Measurements from ENCODE around the gene EVI2A. TPM values are rescaled to one million over a fixed set of nuclear protein-coding genes. Genes with fewer than 3 reads are reported as not detected.
A peak's percentile ranks its signal among the peaks of the same experiment; 100 is the strongest.

EVI2A gene
- total and polyA plus RNA-seq, 10 of the 15 experiments (the other 5 are each of a cell fraction or from before 2014, with no cell fraction given), result 4.6 to 78.3 (median 25.7) TPM

GRCh38 chr17:31323551-31323950 is 2.1 kb upstream of the EVI2A start:
- Histone ChIP-seq H3K4me1 (ENCODE audit: control insufficient read depth, insufficient read depth, low read length) (peaks cover 4% of the 10 kb centered on the region; the same call in 1 of the 2 replicates), H3K9ac (ENCODE audit: control insufficient read depth, insufficient read depth, low read length) (no peak overlapping the region), H3K4me2 (ENCODE audit: control insufficient read depth, insufficient read depth) (no peak overlapping the region), H2AFZ (ENCODE audit: control insufficient read depth, low read depth, low read length) (no peak overlapping the region), H3K36me3 (ENCODE audit: control insufficient read depth in 2 of 2, insufficient read depth in 2 of 2, low read length in 1 of 2) (peaks cover 2 to 7% of the 10 kb centered on the region in 2 experiments; a peak in 2 of 4 replicates), H3K27ac (ENCODE audit: control insufficient read depth, insufficient read depth) (no peak overlapping the region), H3K4me3 (no peak overlapping the region), H3K27me3 (replicated peaks in 1 of 2; ENCODE audit: control insufficient read depth in 2 of 2, insufficient read depth in 2 of 2, low read length in 1 of 2) (no peaks in the 10 kb centered on the region), H3K79me2 (ENCODE audit: control insufficient read depth, insufficient read depth, low read length) (peaks cover 31% of the 10 kb centered on the region), H3K9me3 (replicated peaks; ENCODE audit: control insufficient read depth, insufficient read depth, low read length) (no peaks in the 10 kb centered on the region), H4K20me1 (ENCODE audit: control insufficient read depth, insufficient read depth) (no peaks in the 10 kb centered on the region)
- ATAC-seq (no peak), DNase-seq (ENCODE audit: low read depth, low spot score) (no peak), FAIRE-seq (no peak)
- ChIA-PET RAD21 (ENCODE audit: unreplicated experiment) (interaction anchor here (0.9 kb wide), 1 partner anchor 103 kb away, joined by 3 read pairs; no protein-coding TSS in a partner anchor), CTCF (no interaction called here), SMC1A (ENCODE audit: uncharacterized antibody, unreplicated experiment) (interaction anchor here (0.9 to 9.5 kb wide), 4 partner anchors 15 to 308 kb away, joined by 3 to 101 read pairs (median 6); no protein-coding TSS in a partner anchor), POLR2A (no interaction called here)
- in situ Hi-C loops (cut with MboI) (no loop called here), intact Hi-C loops (cut with micrococcal nuclease; ENCODE audit: unreplicated experiment) (no loop called here)
- no TSS peak for BruUV-seq (replicated peaks)
- no peak for TF ChIP-seq GABPA (IDR thresholded peaks at IDR 0.05; ENCODE audit: low read depth)
- no peak for TF ChIP-seq DPF2 (IDR thresholded peaks at IDR 0.05)
- TF ChIP-seq MTA2 (IDR thresholded peaks at IDR 0.05; ENCODE audit: low read depth), result no peak
- no peak for TF ChIP-seq SIN3A (IDR thresholded peaks at IDR 0.05; ENCODE audit: low read depth, low read length)

DNA sequence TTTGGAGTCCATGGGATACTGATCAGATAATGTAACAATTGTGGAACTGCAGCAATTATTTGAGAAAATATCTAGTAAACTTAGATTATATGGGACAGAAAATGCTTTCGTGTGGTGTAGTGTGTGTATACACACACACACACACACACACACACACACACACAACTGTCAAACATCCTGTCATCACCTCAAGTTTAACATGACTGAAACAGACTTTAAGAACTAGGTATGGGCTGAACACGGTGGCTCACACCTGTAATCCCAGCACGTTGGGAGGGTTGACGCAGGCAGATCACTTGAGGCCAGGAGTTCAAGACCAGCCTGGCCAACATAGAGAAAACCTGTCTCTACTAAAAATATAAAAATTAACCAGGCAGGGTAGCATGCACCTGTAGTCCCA is 544 bp upstream of the EVI2A start:
- no peaks in the 10 kb centered on the region for H3K36me3 ChIP-seq (ENCODE audit: control insufficient read depth in 2 of 2, insufficient read depth in 2 of 2, low read length in 1 of 2)
- peak overlapping the region; percentile 95; the same call in 1 of the 2 replicates for H3K27ac ChIP-seq (ENCODE audit: control insufficient read depth, insufficient read depth)
- no TSS peak for BruUV-seq (replicated peaks)
- H3K4me1 ChIP-seq (ENCODE audit: control insufficient read depth, insufficient read depth, low read length), result peaks cover 4% of the 10 kb centered on the region; the same call in 1 of the 2 replicates
- peak overlapping the region; percentile 88 for H3K4me2 ChIP-seq (ENCODE audit: control insufficient read depth, insufficient read depth)
- no peaks in the 10 kb centered on the region for H3K27me3 ChIP-seq (replicated peaks in 1 of 2; ENCODE audit: control insufficient read depth in 2 of 2, insufficient read depth in 2 of 2, low read length in 1 of 2)
- no peak overlapping the region for H3K9ac ChIP-seq (ENCODE audit: control insufficient read depth, insufficient read depth, low read length)
- DNase-seq (ENCODE audit: low read depth, low spot score) (no peak), ATAC-seq (no peak), FAIRE-seq (no peak)
- no peaks in the 10 kb centered on the region for H3K9me3 ChIP-seq (replicated peaks; ENCODE audit: control insufficient read depth, insufficient read depth, low read length)
- H3K4me3 ChIP-seq, result 0 out of 2 replicates have a peak overlapping the region, but pooled peaks have one; percentile 65
- H4K20me1 ChIP-seq (ENCODE audit: control insufficient read depth, insufficient read depth), result no peaks in the 10 kb centered on the region
- no peak overlapping the region for H2AFZ ChIP-seq (ENCODE audit: control insufficient read depth, low read depth, low read length)
- ChIA-PET SMC1A (ENCODE audit: uncharacterized antibody, unreplicated experiment) (interaction anchor here (0.7 to 9.5 kb wide), 6 partner anchors 9 to 71 kb away, joined by 3 to 101 read pairs (median 5); no protein-coding TSS in a partner anchor), RAD21 (ENCODE audit: unreplicated experiment) (interaction anchor here (1.9 kb wide), 1 partner anchor 9 kb away, joined by 6 read pairs; the partner anchor contains the start of gene EVI2B), CTCF (interaction anchor here (0.7 to 3.5 kb wide), 2 partner anchors 10 to 12 kb away, joined by 3 to 21 read pairs; no protein-coding TSS in a partner anchor), POLR2A (interaction anchor here (1.0 to 1.2 kb wide), 3 partner anchors 11 to 72 kb away, joined by 3 to 7 read pairs (median 4); no protein-coding TSS in a partner anchor)
- in situ Hi-C loops (cut with MboI), result no loop called here
- intact Hi-C loops (cut with micrococcal nuclease; ENCODE audit: unreplicated experiment), result no loop called here
- WGBS (ENCODE audit: insufficient coverage, insufficient replicate concordance, low lambda C conversion rate, missing lambda C conversion rate), result 74% methylated on average over 4 of the region's 4 CpGs
- peaks cover 47% of the 10 kb centered on the region for H3K79me2 ChIP-seq (ENCODE audit: control insufficient read depth, insufficient read depth, low read length)
- TF ChIP-seq, protein P1, sequence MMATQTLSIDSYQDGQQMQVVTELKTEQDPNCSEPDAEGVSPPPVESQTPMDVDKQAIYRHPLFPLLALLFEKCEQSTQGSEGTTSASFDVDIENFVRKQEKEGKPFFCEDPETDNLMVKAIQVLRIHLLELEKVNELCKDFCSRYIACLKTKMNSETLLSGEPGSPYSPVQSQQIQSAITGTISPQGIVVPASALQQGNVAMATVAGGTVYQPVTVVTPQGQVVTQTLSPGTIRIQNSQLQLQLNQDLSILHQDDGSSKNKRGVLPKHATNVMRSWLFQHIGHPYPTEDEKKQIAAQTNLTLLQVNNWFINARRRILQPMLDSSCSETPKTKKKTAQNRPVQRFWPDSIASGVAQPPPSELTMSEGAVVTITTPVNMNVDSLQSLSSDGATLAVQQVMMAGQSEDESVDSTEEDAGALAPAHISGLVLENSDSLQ (IDR thresholded peaks at IDR 0.05), result peak; percentile 24; the same call in 1 of the 2 replicates
- TF ChIP-seq E2F8 (IDR thresholded peaks at IDR 0.05; ENCODE audit: low read depth, partially characterized antibody), result no peak

Measured in GM12878 (cell line).